ENCODE measurements around the gene RASA3. TPM values are rescaled to one million over a fixed set of nuclear protein-coding genes. Genes with fewer than 3 reads are reported as not detected.

RASA3 gene
- total and polyA plus RNA-seq, 5 donors from 2014 or later: 93.8 to 265 (median 99.6) TPM

- Mint-ChIP-seq H3K4me3 (no peak overlapping the region), H3K9me3 (peaks cover 0 to 10% (median 0%) of the 10 kb centered on the region in 7 donors), H3K36me3 (peaks cover 18% of the 10 kb centered on the region), H3K4me1 (peaks cover 0 to 11% (median 2%) of the 10 kb centered on the region in 4 donors), H3K27ac (peak overlapping the region in 1 of 3 donors; percentile 64), H3K27me3 (no peaks in the 10 kb centered on the region)
- Histone ChIP-seq H3K27ac (ENCODE audit: insufficient read depth, low read length, poor library complexity, severe bottlenecking) (no peak overlapping the region), H3K4me3 (ENCODE audit: low read depth, low read length) (no peak overlapping the region), H3K9me3 (ENCODE audit: control insufficient read depth in 2 of 2, low read length in 2 of 2) (peaks cover 2 to 8% of the 10 kb centered on the region in 2 experiments), H3K4me1 (ENCODE audit: control insufficient read depth, insufficient read depth, low read length, poor library complexity, severe bottlenecking) (no peaks in the 10 kb centered on the region), H3K36me3 (ENCODE audit: control insufficient read depth, insufficient read depth, low read length) (no peaks in the 10 kb centered on the region), H3K27me3 (ENCODE audit: control insufficient read depth, insufficient read depth, low read length) (no peaks in the 10 kb centered on the region)
- no peak for DNase-seq
- ATAC-seq (ENCODE audit: low read depth in 2 of 2): no peak
These were observed 170.0 kb downstream of the RASA3 start for GRCh38 chr13:113962386-113962785.

- DNase-seq: no peak
- peaks cover 27% of the 10 kb centered on the region for H3K36me3 Mint-ChIP-seq
- Histone ChIP-seq H3K4me3 (ENCODE audit: low read depth, low read length) (no peak overlapping the region), H3K27me3 (ENCODE audit: control insufficient read depth, insufficient read depth, low read length) (no peaks in the 10 kb centered on the region), H3K4me1 (ENCODE audit: control insufficient read depth, insufficient read depth, low read length, poor library complexity, severe bottlenecking) (no peaks in the 10 kb centered on the region), H3K36me3 (ENCODE audit: control insufficient read depth, insufficient read depth, low read length) (peaks cover 6% of the 10 kb centered on the region), H3K9me3 (ENCODE audit: control insufficient read depth in 2 of 2, low read length in 2 of 2) (peaks cover 2 to 8% of the 10 kb centered on the region in 2 experiments), H3K27ac (ENCODE audit: insufficient read depth, low read length, poor library complexity, severe bottlenecking) (no peak overlapping the region)
- H3K27me3 Mint-ChIP-seq: no peaks in the 10 kb centered on the region
- peak overlapping the region in 2 of 3 donors; percentile 60 to 68 for H3K27ac Mint-ChIP-seq
- no peak overlapping the region for H3K4me3 Mint-ChIP-seq
- peaks cover 0 to 11% (median 2%) of the 10 kb centered on the region in 4 donors for H3K4me1 Mint-ChIP-seq
- peaks cover 0 to 15% (median 0%) of the 10 kb centered on the region in 7 donors for H3K9me3 Mint-ChIP-seq
- no peak for ATAC-seq (ENCODE audit: low read depth in 2 of 2)
These were observed 172.0 kb downstream of the RASA3 start for GRCh38 chr13:113960276-113960948.

- H3K4me3 Mint-ChIP-seq: peak overlapping the region in 1 of 4 donors; percentile 29
- peaks cover 0 to 15% (median 0%) of the 10 kb centered on the region in 7 donors for H3K9me3 Mint-ChIP-seq
- H3K4me1 Mint-ChIP-seq: peaks cover 0 to 11% (median 2%) of the 10 kb centered on the region in 4 donors
- H3K4me3 ChIP-seq (ENCODE audit: low read depth, low read length): no peak overlapping the region
- no peak for DNase-seq
- ATAC-seq (ENCODE audit: low read depth in 2 of 2): no peak
- H3K4me1 ChIP-seq (ENCODE audit: control insufficient read depth, insufficient read depth, low read length, poor library complexity, severe bottlenecking): no peaks in the 10 kb centered on the region
- H3K27ac Mint-ChIP-seq: peak overlapping the region in 1 of 3 donors; percentile 29
- H3K27me3 ChIP-seq (ENCODE audit: control insufficient read depth, insufficient read depth, low read length): no peaks in the 10 kb centered on the region
- H3K27ac ChIP-seq (ENCODE audit: insufficient read depth, low read length, poor library complexity, severe bottlenecking): no peak overlapping the region
- peaks cover 27% of the 10 kb centered on the region for H3K36me3 Mint-ChIP-seq
- H3K36me3 ChIP-seq (ENCODE audit: control insufficient read depth, insufficient read depth, low read length): peaks cover 14% of the 10 kb centered on the region
- H3K9me3 ChIP-seq (ENCODE audit: control insufficient read depth in 2 of 2, low read length in 2 of 2): peaks cover 2 to 8% of the 10 kb centered on the region in 2 experiments
- no peaks in the 10 kb centered on the region for H3K27me3 Mint-ChIP-seq
These were observed 173.2 kb downstream of the RASA3 start for GRCh38 chr13:113959198-113959597.

- H3K27ac Mint-ChIP-seq: peak overlapping the region in 2 of 3 donors; percentile 56 to 94
- no peak for ATAC-seq (ENCODE audit: low read depth in 2 of 2)
These were observed 174.1 kb downstream of the RASA3 start for GRCh38 chr13:113958373-113958772.

GRCh38 chr13:113956571-113956970, 175.9 kb downstream of the RASA3 start:
- no peak for DNase-seq

More at GRCh38 chr13:113958373-113958772, 174.1 kb downstream of the RASA3 start:
- H3K27me3 ChIP-seq (ENCODE audit: control insufficient read depth, insufficient read depth, low read length): no peaks in the 10 kb centered on the region
- H3K4me1 Mint-ChIP-seq: peaks cover 0 to 11% (median 2%) of the 10 kb centered on the region in 4 donors
- H3K27me3 Mint-ChIP-seq: no peaks in the 10 kb centered on the region
- H3K9me3 ChIP-seq (ENCODE audit: control insufficient read depth in 2 of 2, low read length in 2 of 2): peaks cover 2 to 8% of the 10 kb centered on the region in 2 experiments
- no peaks in the 10 kb centered on the region for H3K4me1 ChIP-seq (ENCODE audit: control insufficient read depth, insufficient read depth, low read length, poor library complexity, severe bottlenecking)
- H3K36me3 ChIP-seq (ENCODE audit: control insufficient read depth, insufficient read depth, low read length): peaks cover 20% of the 10 kb centered on the region
- no peak overlapping the region for H3K27ac ChIP-seq (ENCODE audit: insufficient read depth, low read length, poor library complexity, severe bottlenecking)
- H3K4me3 ChIP-seq (ENCODE audit: low read depth, low read length): no peak overlapping the region
- no peak for DNase-seq
- no peak overlapping the region for H3K4me3 Mint-ChIP-seq
- H3K9me3 Mint-ChIP-seq: peaks cover 0 to 15% (median 0%) of the 10 kb centered on the region in 7 donors
- H3K36me3 Mint-ChIP-seq: peaks cover 27% of the 10 kb centered on the region

GRCh38 chr13:113955691-113956090, 176.7 kb downstream of the RASA3 start:
- Mint-ChIP-seq H3K36me3 (peaks cover 23% of the 10 kb centered on the region), H3K27me3 (no peaks in the 10 kb centered on the region), H3K4me3 (peak overlapping the region in 1 of 4 donors; percentile 44), H3K4me1 (peaks cover 0 to 12% (median 2%) of the 10 kb centered on the region in 4 donors), H3K27ac (peak overlapping the region in 1 of 3 donors; percentile 86), H3K9me3 (peaks cover 0 to 15% (median 0%) of the 10 kb centered on the region in 7 donors)
- Histone ChIP-seq H3K27ac (ENCODE audit: insufficient read depth, low read length, poor library complexity, severe bottlenecking) (no peak overlapping the region), H3K4me3 (ENCODE audit: low read depth, low read length) (no peak overlapping the region), H3K4me1 (ENCODE audit: control insufficient read depth, insufficient read depth, low read length, poor library complexity, severe bottlenecking) (no peaks in the 10 kb centered on the region), H3K9me3 (ENCODE audit: control insufficient read depth in 2 of 2, low read length in 2 of 2) (peaks cover 2 to 8% of the 10 kb centered on the region in 2 experiments), H3K27me3 (ENCODE audit: control insufficient read depth, insufficient read depth, low read length) (no peaks in the 10 kb centered on the region), H3K36me3 (ENCODE audit: control insufficient read depth, insufficient read depth, low read length) (peaks cover 23% of the 10 kb centered on the region)
- ATAC-seq (ENCODE audit: low read depth in 2 of 2) (no peak), DNase-seq (no peak)

More at GRCh38 chr13:113956571-113956970, 175.9 kb downstream of the RASA3 start:
- no peaks in the 10 kb centered on the region for H3K27me3 ChIP-seq (ENCODE audit: control insufficient read depth, insufficient read depth, low read length)
- peaks cover 23% of the 10 kb centered on the region for H3K36me3 ChIP-seq (ENCODE audit: control insufficient read depth, insufficient read depth, low read length)
- Mint-ChIP-seq H3K27ac (peak overlapping the region in 1 of 3 donors; percentile 86), H3K9me3 (peaks cover 0 to 15% (median 0%) of the 10 kb centered on the region in 7 donors), H3K4me1 (peaks cover 0 to 8% (median 2%) of the 10 kb centered on the region in 4 donors), H3K27me3 (no peaks in the 10 kb centered on the region), H3K36me3 (peaks cover 23% of the 10 kb centered on the region), H3K4me3 (peak overlapping the region in 1 of 4 donors; percentile 7)
- peak in 1 of 2 donors; percentile 17 for ATAC-seq (ENCODE audit: low read depth in 2 of 2)
- H3K4me1 ChIP-seq (ENCODE audit: control insufficient read depth, insufficient read depth, low read length, poor library complexity, severe bottlenecking): no peaks in the 10 kb centered on the region
- peaks cover 2 to 8% of the 10 kb centered on the region in 2 experiments for H3K9me3 ChIP-seq (ENCODE audit: control insufficient read depth in 2 of 2, low read length in 2 of 2)
- no peak overlapping the region for H3K4me3 ChIP-seq (ENCODE audit: low read depth, low read length)
- no peak overlapping the region for H3K27ac ChIP-seq (ENCODE audit: insufficient read depth, low read length, poor library complexity, severe bottlenecking)

GRCh38 chr13:113955235-113955634, 177.2 kb downstream of the RASA3 start:
- no peak overlapping the region for H3K27ac ChIP-seq (ENCODE audit: insufficient read depth, low read length, poor library complexity, severe bottlenecking)
- no peak overlapping the region for H3K4me3 ChIP-seq (ENCODE audit: low read depth, low read length)
- peaks cover 2 to 8% of the 10 kb centered on the region in 2 experiments for H3K9me3 ChIP-seq (ENCODE audit: control insufficient read depth in 2 of 2, low read length in 2 of 2)
- Mint-ChIP-seq H3K36me3 (peaks cover 20% of the 10 kb centered on the region), H3K4me3 (peak overlapping the region in 1 of 4 donors; percentile 31), H3K4me1 (peaks cover 0 to 12% (median 2%) of the 10 kb centered on the region in 4 donors), H3K27me3 (no peaks in the 10 kb centered on the region), H3K9me3 (peaks cover 0 to 13% (median 0%) of the 10 kb centered on the region in 7 donors), H3K27ac (no peak overlapping the region)
- ATAC-seq (ENCODE audit: low read depth in 2 of 2) (no peak), DNase-seq (no peak)
- peaks cover 23% of the 10 kb centered on the region for H3K36me3 ChIP-seq (ENCODE audit: control insufficient read depth, insufficient read depth, low read length)
- H3K4me1 ChIP-seq (ENCODE audit: control insufficient read depth, insufficient read depth, low read length, poor library complexity, severe bottlenecking): no peaks in the 10 kb centered on the region
- no peaks in the 10 kb centered on the region for H3K27me3 ChIP-seq (ENCODE audit: control insufficient read depth, insufficient read depth, low read length)

All from CD4-positive, CD25-positive, alpha-beta regulatory T cell (primary cell).